Measurements from ENCODE around the gene FPR3.
"Not testable (repeated sequence)": the region's sequence is repeated elsewhere in the genome, so short reads cannot be mapped to it uniquely, and the experiment has no call there.

FPR3 gene

GRCh38 chr19:51794885-51795490 lies at the start of gene FPR3:
Gene FPR3, plus strand, starts transcription at chr19:51795157. Its CDS starts 28,592 bp downstream, at chr19:51823749.
- no peak for DNase-seq (ENCODE audit: low read depth, low spot score)

GRCh38 chr19:51746731-51747130 lies 48.2 kb upstream of the FPR3 start:
- no peak for DNase-seq (ENCODE audit: low read depth, low spot score)

- no peak for DNase-seq (ENCODE audit: low read depth, low spot score)
Measured at GRCh38 chr19:51749979-51750378, 45.0 kb upstream of the FPR3 start.

- DNase-seq (ENCODE audit: low read depth, low spot score): no peak
Measured at GRCh38 chr19:51750400-51751094, 44.4 kb upstream of the FPR3 start.

GRCh38 chr19:51751655-51752054 lies 43.3 kb upstream of the FPR3 start, which contains the start of gene FPR1:
Gene FPR1, minus strand, starts transcription at chr19:51751878. Its CDS starts 4,884 bp downstream, at chr19:51746994.
- DNase-seq (ENCODE audit: low read depth, low spot score): no peak

- no peak for DNase-seq (ENCODE audit: low read depth, low spot score)
Measured at GRCh38 chr19:51754109-51754508, 40.8 kb upstream of the FPR3 start.

GRCh38 chr19:51754770-51755169 lies 40.2 kb upstream of the FPR3 start:
- DNase-seq (ENCODE audit: low read depth, low spot score): no peak

GRCh38 chr19:51755571-51755970 lies 39.4 kb upstream of the FPR3 start:
- no peak for DNase-seq (ENCODE audit: low read depth, low spot score)

- no peak for DNase-seq (ENCODE audit: low read depth, low spot score)
Measured at GRCh38 chr19:51760697-51761356, 34.1 kb upstream of the FPR3 start, which contains the start of gene FPR2. Gene FPR2, plus strand, starts transcription at chr19:51761180. Its CDS starts 7,479 bp downstream, at chr19:51768659.

GRCh38 chr19:51761696-51762095 lies 33.3 kb upstream of the FPR3 start:
- no peak for DNase-seq (ENCODE audit: low read depth, low spot score)

GRCh38 chr19:51765086-51765485 lies 29.9 kb upstream of the FPR3 start:
- DNase-seq (ENCODE audit: low read depth, low spot score): no peak

- DNase-seq (ENCODE audit: low read depth, low spot score): no peak
Measured at GRCh38 chr19:51766461-51766860, 28.5 kb upstream of the FPR3 start.

- DNase-seq (ENCODE audit: low read depth, low spot score): no peak
Measured at GRCh38 chr19:51771376-51772130, 23.4 kb upstream of the FPR3 start.

GRCh38 chr19:51772977-51773376 lies 22.0 kb upstream of the FPR3 start:
- no peak for DNase-seq (ENCODE audit: low read depth, low spot score)

- DNase-seq (ENCODE audit: low read depth, low spot score): not testable (repeated sequence)
Measured at GRCh38 chr19:51776561-51776960, 18.4 kb upstream of the FPR3 start.

GRCh38 chr19:51777570-51778462 lies 17.1 kb upstream of the FPR3 start:
- DNase-seq (ENCODE audit: low read depth, low spot score): peak; percentile 11

GRCh38 chr19:51779181-51779580 lies 15.8 kb upstream of the FPR3 start:
- DNase-seq (ENCODE audit: low read depth, low spot score): no peak

- DNase-seq (ENCODE audit: low read depth, low spot score): no peak
Measured at GRCh38 chr19:51779703-51780102, 15.3 kb upstream of the FPR3 start.

GRCh38 chr19:51780270-51780669 lies 14.7 kb upstream of the FPR3 start:
- no peak for DNase-seq (ENCODE audit: low read depth, low spot score)

GRCh38 chr19:51781999-51782398 lies 13.0 kb upstream of the FPR3 start:
- no peak for DNase-seq (ENCODE audit: low read depth, low spot score)

- DNase-seq (ENCODE audit: low read depth, low spot score): no peak
Measured at GRCh38 chr19:51783372-51783771, 11.6 kb upstream of the FPR3 start.

All from activated naive CD8-positive, alpha-beta T cell treated with anti-CD3 and anti-CD28 coated beads, Interleukin-2, amount 50 U/mL, for 16 hours (primary cell).